GM21786 (cell line): ENCODE data around the gene FAM120A.
"Not testable (repeated sequence)": the region's sequence is repeated elsewhere in the genome, so short reads cannot be mapped to it uniquely, and the experiment has no call there.

ENCODE experiments used
- ATAC-seq: cut with Tn5 transposase; IDR thresholded peaks from one replicate; pipeline ENCODE4 v1.9.1; 2021; ENCODE audit not compliant: unreplicated experiment

The FAM120A gene

DNA sequence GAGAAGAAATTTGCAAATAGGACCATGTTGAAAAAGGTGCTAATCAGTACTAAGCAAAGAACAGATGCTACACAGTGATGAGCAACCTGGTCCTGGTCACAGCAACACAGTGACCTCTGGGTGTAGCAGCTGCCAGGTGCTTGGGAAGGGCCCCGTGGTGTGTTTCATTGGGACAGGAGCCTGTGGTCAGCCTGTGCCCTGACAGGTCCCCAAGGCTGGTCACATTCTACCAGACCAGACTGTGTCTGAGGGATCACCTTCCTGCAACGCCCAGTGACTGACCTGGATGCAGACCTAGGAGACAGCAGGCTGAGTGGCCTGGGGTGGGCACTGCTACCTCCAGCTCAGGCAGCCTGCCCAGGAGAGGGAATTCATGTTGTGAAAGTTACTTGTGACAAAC, 56.7 kb downstream of the FAM120A start:
- no peak for ATAC-seq

DNA sequence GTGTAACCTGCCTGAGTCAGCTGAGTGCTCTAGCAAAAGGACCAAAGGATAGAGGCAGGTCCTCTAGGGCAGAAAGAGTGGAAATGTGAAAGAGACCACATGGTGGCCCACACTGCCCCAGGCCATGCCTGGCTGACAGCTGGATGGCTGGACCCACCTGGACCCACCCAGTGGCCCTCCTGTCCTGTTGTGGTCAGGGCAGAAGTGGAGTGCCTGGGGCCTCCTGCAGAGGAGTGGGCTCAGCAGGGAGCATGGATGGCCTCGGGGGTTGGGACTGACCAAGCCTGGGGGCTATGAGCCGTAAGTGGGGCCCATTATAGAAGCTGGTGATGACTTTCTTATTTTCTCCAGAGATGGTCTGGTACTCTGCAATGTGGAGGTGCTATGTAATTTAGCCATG, 57.6 kb downstream of the FAM120A start:
- no peak for ATAC-seq

DNA sequence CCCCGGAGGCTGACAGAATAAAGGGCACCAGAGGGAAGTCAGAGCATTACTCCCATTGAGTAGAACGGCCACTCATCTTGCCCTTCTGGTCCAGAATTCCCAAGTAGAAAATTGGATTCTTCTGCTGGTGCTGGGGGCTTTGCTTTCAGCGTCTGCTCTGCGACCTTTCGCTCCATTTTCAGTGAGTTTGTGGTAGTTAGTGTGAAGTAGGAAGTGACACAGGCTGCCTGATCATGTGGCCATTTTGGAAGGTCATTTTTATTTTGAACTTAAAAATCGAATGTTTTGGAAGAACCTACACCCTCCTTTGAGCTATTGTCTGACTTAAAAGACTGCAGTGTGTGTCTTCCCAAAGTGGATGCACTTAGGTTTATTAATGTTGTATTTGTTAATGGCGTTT, 58.6 kb downstream of the FAM120A start:
- ATAC-seq, result no peak

DNA sequence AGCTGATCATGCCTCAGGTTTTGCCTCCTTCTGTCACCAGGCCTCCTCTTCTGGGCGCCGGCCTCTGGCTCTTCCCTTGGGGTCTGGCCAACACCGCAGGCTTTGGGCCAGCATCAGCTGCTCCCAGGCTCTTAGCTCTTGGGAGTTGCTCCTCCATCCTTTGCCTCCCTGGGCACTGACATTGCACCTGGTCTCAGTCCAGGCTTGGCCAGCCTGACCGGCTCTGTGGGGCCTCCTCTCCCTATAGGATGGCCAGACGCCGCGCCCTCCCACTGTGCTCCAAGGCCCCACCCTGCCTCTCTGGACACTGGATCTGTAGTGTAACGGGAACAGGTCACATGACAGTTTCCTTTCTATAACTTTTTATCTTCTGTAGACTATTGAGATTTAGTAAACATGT, 59.7 kb downstream of the FAM120A start:
- ATAC-seq, result not testable (repeated sequence)

DNA sequence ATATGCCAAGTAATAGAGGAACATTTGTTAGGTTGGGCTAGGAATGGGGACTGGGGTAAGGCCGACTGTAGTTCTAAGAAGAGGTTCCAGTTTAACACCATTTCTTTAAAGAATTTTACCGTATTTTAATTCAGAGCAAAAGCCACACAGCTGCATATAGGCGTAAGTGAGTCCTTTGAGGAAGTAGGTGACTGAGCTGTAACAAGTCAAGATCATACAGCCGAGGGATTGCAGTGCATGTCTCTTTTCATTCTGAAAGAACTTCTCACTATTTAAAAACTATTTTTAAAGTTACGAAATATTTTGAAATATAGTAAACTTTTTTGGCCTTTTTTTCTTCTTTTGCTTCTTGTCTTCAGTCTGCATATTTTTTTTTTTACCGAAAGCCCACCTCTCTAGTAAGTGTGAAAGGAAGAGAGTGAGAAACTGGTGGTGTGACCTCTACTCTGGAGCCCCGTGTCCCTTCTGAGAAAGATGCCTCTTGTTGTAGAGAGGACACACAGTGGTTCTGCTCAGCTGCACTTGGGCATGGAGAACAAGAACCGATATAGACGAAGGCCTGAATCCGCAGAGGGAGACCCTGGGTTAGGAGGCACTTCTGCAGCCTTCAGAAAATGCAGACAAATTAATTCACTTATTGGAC, 60.8 kb downstream of the FAM120A start:
- ATAC-seq, result not testable (repeated sequence)

DNA sequence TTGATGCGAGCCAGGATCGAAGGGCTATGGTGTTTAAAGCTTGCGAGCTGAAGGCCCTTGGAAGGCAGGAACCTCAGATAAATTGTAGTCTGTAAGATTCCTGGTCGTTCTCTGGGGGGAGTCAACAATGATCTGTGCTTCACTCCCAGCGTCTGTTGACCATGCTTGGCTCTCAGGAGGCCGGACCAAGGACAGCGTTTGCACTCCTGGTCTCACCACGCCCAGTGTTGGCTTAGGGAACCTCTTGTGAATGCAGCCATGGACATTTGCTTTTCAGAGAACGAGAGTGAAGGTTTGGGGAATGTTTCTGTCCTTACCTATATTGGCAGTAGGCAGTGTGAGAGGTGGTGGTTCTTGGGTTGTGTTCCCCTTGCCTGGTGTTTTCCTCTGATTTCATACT, 62.1 kb downstream of the FAM120A start:
- no peak for ATAC-seq

DNA sequence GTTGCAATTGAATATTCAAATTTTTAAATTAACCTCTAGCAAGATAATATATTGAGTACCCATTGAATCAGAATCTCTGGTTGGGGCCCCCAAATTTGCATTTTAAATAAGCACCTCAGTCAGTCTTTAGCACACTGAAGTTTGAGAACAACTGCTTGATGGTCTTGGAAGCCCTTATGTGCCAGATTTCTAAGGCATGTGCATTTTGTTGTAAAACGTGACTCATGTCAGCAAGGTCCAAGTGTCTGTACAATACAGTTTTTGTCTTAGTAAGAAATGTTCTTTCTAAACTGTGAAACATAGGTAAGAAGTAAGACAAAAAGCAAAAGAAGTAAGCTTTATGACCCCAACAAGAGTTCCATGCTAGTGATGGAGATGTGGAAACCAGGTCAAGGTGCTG, 65.8 kb downstream of the FAM120A start:
- no peak for ATAC-seq

DNA sequence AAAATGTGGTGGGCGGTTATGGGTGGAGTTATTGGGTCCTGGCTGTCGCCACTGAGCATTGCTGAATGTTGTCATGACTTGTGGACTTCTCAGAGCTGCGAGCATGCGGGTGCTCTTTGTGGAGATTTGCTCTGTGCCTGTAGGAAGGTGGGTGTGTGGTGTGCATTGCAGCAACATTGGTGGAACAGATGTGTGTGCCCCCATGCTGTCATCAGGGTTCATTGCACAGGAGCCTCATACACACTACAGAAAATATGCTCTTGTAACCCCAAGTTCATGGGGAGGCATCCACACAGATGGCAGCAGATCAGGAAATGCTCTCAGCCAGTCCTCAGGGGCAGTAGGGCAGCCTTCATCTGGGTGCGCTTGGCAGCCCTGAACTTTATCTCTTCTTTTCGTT, 69.0 kb downstream of the FAM120A start:
- no peak for ATAC-seq

DNA sequence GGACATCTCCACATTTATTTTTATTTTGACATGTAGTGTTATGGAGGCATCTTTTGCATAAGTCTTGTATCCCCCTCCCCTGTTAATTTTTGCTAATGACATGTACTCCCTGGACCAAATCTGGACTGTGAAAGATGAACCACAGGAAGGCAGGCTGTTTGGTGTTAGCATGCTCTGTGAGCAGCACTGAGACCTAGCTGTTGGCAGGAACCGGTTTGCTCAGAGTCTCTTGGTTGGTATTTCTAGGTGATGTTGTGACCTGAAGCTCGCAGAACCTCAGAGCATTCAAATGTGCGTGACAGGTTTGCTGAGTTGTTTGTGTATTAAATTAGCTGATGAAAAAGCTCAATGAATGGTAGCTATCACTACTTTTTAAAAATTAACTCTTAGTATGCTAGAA, 71.3 kb downstream of the FAM120A start:
- ATAC-seq, result no peak

DNA sequence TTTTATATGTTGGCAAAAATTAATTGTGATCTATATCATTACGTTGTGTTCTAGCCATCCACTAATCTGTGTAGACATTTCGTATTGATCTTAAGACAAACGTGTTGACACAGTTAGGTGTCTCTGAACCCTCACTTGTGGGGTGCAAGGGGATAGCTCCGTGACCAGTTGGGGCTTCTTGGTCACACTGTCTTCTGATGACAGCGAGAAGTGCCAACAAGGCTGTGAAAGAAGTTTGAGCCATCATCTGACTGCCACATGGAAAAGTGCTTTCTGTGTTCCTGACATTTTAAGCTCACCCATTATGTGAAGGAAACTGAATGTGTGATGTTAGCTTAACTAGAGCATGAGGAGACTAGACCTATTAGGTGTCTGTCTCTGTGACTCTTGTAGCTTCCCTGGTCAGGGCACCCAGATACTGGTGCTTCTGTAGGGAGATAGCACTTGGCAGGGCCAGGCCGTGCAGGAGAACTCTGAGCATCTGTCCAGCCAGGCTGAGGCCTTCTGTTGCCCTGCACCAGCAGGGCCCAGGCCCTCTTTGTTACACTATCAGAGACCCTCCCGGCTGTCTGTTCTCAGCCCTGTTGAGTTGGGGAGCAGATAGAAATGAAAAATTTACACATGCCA, 72.1 kb downstream of the FAM120A start:
- ATAC-seq, result no peak

DNA sequence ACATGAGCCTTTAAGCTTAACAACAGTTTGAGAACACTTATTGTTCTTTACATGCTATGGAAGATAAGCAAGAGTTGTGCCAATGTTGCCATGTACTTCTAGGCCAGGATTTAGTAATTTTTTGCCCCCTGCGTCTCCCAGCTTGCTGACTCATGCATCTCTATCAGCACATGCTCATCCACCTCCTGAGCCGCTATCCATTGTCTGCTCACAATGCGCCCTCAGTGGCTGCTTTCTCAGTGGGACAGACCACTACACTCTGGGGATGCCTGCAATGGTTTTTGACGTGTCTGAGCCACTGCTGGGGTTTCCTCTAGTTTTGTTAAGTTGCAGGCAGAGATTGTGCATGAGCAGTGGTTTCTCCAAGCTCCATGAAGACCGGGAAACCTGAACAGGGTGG, 74.0 kb downstream of the FAM120A start:
- no peak for ATAC-seq

DNA sequence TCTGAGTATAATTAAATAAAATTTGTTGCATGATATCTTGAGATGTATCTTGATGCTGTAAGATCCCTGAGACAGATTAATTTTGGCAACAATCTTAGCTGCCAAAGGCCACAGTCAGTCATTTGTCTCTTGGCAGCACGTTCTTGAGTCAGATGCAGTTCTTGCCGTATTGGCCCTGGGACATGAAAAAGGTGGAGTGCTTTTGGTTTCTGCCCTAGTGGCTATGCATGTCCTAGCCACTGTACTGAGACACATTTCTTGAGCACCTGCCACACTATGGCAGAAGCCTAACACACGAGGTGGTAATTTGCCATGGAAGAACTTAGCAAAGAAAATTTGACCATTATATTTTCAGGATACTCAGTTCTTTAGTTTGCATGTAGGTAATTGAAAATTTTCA, 79.9 kb downstream of the FAM120A start:
- no peak for ATAC-seq

DNA sequence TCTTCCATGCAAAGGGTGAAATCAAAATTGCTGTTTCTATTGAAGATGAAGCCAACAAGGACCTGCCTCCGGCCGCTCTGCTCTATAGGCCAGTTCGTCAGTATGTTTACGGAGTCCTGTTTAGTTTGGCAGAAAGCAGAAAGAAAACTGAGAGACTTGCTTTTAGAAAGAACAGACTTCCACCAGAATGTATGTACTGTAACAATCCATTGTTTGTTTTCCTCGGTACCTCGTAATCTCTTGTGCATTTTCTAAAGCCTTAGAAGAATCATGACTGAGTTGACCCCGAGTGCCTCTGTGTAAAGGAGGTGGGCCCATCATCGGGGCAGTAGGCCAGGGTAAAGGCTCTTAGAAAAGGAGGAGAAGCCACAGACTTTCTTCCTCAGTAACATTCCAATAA, 80.7 kb downstream of the FAM120A start:
- no peak for ATAC-seq

DNA sequence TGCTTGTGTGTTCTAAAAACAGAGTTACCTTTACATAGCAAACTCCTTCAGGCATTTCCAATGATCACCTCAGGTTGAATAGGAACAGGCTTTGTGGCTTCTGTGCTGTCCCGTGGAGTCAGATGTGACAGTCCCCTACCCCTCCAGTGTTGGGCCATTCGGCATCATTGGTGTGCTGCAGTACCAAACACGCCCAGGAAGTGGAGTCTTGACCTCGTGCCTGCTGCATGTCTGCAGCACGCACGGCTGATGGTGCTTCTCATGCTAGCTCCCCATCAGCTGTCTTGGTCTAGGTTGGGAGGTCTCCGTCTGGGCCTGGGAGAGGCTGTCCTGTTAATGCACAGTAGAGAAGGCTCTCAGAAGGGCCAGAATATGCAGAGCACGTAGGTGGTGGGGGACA, 82.4 kb downstream of the FAM120A start:
- no peak for ATAC-seq

DNA sequence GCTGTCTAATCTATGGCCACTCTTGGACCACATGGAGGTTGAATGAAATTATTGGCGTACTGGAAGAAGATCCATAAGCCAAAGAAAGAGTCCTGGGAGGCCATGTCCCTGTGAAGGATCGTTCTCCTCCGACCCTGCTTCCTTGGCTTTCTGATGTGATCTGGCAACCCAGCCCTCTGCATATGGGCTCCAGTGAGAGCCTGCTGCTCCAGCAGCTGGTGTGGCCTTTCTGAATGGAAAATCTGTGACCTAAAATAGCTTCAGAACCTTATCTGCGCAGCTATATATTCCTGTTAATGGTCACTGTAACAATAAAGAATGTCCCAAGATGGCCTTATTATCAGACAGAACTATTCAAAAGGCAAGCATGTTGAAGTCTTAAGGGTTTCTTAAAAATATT, 84.7 kb downstream of the FAM120A start:
- ATAC-seq, result no peak

DNA sequence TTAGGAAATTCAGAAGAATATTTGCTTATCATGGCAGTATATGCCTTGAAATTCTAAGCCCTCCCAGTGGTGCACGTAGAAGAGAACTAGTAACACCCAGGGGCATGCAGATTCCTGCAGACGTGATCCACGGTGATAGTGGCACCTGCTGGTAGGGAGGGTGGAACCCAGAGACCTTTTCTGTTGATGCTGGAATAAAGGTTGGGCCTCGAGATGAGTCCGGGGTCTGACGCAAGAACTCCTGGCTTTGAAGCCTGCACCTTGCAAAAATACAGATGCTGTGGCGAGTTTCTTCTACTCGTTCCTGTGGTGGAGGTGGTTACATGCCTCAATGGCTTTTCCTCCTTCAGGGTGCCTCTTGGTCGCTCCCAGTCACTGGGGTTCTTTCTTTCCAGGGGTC, 85.4 kb downstream of the FAM120A start:
- no peak for ATAC-seq

DNA sequence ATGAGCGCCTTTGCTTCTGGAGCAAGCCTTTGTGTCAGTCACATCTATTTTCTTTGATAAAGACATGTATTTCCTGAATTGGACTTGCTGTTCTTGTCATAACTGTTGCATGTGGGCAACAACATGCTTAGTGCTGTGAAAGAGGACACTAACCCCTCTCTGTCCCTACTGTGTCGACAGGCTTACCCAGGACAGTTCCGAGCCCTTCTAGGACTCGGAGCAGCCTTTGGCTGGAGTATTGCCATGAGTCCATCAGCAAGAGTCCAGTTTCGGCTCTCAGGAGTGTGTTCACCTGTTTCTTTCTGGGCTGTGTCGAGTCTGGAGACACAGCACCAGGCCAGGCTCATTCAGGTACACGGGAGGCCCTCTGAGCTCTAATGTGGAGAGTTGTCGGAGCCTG, 88.8 kb downstream of the FAM120A start:
- no peak for ATAC-seq

DNA sequence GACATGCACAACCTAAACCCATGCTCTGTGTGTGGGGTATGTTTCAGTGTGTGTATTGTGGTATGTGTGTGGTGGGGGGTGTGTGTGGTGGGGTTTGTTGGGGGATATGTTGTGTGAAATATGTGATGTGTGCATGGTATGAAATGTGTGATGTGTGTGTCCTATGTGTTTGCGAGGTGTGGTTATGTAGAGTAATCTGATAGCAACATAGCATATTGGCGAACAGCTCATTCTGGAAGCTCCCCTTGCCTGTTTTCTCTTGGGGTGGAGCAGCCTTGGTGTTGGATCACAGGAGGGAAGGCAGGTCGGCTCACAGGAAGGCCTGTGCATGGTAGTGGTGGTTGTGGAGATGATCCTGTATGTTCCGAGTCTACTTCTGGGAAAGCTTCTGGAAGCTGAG, 89.5 kb downstream of the FAM120A start:
- ATAC-seq, result no peak

DNA sequence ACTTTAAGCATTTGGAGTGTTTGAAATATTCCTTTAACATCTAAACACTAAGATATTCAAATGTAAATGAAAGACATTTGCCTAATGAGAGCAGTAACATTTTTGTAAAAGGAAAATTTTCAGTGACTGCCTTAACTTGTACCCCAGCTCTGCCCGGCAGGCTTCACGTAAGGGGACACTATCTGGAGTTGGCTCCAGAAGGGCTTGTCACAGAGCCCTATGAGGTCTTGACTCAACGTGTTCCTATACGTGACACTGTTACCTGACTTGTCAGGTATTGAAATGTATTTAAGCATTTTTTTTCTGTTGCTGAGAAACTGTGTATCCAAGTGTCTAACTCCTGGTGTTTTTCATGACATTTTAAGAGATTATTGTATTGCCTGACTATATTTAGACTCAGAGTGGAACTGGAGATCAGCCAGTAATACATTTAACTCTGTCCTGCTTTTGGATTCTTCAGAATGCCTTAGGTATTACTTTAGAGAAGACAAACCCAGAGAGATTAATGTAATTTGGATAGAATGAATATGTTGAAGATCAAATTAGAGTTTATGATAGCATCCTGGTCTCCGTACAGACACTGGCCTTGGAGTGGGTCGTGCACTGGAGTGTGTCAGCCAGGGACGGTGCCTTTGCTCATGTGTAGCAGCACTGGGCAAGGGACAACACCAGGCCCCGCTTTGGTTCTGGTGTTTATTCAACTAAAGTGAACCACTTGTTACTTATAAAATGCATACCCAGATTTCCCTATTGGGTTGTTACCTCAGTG, 90.3 kb downstream of the FAM120A start:
- no peak for ATAC-seq

DNA sequence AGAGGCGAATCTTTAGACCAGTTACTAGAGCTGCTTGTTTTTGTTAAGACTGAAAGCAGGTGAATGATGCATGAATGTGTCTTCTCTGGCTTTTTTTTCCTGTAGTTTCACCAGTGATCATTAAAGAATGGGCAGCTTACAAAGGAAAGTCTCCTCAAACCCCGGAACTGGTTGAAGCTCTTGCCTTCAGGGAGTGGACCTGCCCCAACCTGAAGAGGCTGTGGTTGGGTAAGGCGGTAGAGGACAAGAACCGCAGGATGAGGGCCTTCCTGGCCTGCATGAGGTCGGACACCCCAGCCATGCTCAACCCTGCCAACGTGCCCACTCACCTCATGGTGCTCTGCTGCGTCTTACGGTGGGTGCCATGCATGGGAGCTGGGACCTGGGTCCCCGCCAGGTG, 91.6 kb downstream of the FAM120A start:
- ATAC-seq, result no peak

DNA sequence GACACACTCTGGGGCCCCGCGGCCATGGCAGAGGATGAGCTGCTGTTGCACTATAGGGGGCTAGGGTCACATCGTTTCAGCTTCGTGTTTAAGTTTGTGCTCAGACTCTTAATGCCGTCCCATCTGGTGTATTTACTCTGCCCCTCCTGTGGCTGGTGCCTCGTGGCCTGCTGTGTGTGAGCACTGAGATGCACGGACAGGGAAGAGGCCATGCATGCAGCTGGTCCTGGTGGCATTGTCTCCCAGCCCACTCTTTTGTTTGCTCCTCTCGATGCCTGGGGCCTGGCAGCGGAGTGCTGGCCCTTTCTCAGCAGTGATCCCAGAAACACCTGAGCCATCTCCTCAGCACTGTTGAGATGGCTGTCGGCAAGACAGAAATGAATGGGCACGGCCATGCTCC, 94.9 kb downstream of the FAM120A start:
- no peak for ATAC-seq

DNA sequence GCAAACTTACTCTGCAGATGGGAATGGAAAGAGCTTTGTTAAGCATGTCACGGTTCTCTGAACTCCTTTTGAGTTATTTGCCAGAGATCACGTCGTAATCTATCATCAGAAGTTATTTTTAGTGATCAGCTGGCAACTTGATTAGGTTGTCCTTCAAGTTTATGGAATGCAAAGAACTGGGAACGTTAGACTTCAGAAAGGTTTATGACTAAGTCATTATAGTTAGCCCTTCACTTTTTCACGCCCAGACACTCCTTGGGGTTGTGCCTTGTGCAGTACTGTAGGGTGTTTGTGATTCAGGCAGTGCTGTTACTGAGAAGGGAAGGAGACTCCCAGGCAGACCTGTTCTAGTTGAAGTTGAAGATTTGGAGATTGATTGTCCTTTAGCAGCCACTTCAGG, 98.1 kb downstream of the FAM120A start:
- no peak for ATAC-seq
